Muscle layer of duodenum (tissue), 2 donors: ENCODE measurements around the gene DIPK1A.

Experiments
- H3K27ac ChIP-seq: one replicate; pipeline ENCODE4 v1.7.0; 2013; ENCODE audit warnings: mild to moderate bottlenecking, low read length
- H3K27me3 ChIP-seq: one replicate; pipeline ENCODE4 v1.7.0; 2013; ENCODE audit warnings: low read depth, mild to moderate bottlenecking, control low read depth, low read length
- H3K36me3 ChIP-seq, 2 donors: one replicate each; pipeline ENCODE4 v1.7.0; 2013; ENCODE audit warnings: low read length in 2 of 2, control low read depth in 1 of 2, mild to moderate bottlenecking in 1 of 2; ENCODE audit not compliant: insufficient read depth in 2 of 2, control insufficient read depth in 1 of 2
- H3K4me1 ChIP-seq, 2 donors: one replicate each; pipeline ENCODE4 v1.7.0; 2013; ENCODE audit warnings: low read length in 2 of 2, mild to moderate bottlenecking in 2 of 2, control low read depth in 1 of 2, moderate library complexity in 1 of 2; ENCODE audit not compliant: insufficient read depth in 2 of 2, control insufficient read depth in 1 of 2
- H3K4me3 ChIP-seq, 2 donors: one replicate each; pipeline ENCODE4 v1.7.0; 2013; ENCODE audit warnings: low read length in 2 of 2, low read depth in 1 of 2, mild to moderate bottlenecking in 1 of 2
- H3K9me3 ChIP-seq, 2 donors: one replicate each; pipeline ENCODE4 v1.7.0; 2013; ENCODE audit warnings: low read length in 2 of 2, control low read depth in 1 of 2, mild to moderate bottlenecking in 1 of 2; ENCODE audit not compliant: control insufficient read depth in 1 of 2
- donor health status: healthy.

Gene DIPK1A

DNA sequence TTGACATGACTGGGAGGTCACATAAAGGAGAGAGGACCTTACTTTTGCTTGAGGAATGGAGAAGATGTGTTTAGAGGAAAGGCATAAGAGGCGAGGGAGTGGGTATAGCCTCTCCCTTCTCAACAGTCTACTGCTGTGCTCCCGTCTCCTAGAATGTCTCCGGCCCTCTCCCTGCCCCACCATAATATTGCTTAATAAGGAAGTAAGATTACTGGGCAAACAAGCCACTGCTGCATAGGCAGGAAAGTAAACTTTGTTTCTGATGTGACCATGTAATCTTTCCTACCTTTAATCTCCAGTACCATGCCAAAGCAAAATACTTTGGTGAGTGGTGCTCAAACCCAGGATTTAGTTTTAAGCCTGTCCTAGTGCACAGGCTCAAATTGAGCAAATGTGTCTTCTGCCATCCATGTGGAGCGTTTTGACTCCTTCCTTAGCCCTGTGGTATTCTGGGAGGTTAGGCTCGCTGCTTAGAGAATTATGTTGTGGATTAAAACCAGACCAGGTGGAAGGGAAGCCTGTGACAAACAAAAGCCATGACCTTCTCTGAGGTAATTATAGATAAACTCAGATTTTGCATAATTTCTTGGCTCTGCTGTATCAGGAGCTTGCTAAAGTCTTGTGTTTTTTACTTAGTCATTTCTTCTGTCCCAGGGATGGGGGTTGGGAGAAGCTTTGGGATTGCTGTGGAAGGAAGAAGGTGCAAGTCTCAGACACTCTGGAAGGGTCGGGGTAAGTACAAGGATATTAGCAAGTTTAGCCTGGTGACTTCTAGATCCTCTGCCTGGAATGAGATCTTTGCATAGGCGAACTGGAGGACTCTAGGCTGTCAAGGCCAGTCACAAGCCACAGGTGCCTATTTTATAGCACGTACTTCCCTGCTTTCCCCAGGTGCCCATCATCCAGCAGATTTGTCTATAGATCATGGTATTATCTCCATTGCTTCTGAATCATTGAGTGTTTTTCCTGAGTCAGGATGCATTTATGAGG lies 34.5 kb upstream of the DIPK1A start:
- no peaks in the 10 kb centered on the region for H3K9me3 ChIP-seq
- H3K36me3 ChIP-seq: no peaks in the 10 kb centered on the region
- peaks cover 0 to 7% of the 10 kb centered on the region in 2 donors for H3K4me1 ChIP-seq
- H3K4me3 ChIP-seq: no peak overlapping the region
- no peak overlapping the region for H3K27ac ChIP-seq
- no peaks in the 10 kb centered on the region for H3K27me3 ChIP-seq

DNA sequence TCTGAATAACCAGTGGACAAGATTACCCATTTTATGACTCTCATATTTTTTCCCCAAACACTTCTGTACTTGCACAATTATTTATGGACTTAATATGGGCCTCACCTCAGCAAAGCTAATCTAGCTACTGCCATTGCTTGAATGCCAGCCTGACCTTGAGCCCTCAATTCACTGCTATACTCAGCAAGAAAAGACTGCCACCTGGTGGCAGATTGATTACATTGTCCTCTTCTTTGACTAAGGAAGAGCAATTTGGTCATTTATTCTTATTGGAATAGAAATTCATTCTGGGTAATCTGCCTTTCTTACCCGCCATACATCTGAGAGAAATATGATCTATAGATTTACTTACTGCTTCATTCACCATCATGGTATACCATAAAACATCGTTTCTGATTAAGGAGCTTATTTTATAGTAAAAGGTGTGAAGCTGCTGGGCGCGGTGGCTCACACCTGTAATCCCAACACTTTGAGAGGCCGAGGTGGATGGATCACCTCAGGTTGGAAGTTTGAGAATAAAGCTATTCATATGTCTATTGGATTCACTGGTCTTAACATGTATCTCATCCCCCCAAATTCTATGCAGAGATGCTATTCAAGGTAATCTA lies 32.9 kb upstream of the DIPK1A start:
- no peaks in the 10 kb centered on the region for H3K9me3 ChIP-seq
- no peak overlapping the region for H3K4me3 ChIP-seq
- no peaks in the 10 kb centered on the region for H3K27me3 ChIP-seq
- no peaks in the 10 kb centered on the region for H3K36me3 ChIP-seq
- H3K4me1 ChIP-seq: no peaks in the 10 kb centered on the region
- H3K27ac ChIP-seq: no peak overlapping the region

GRCh38 chr1:92993581-92993980 lies 32.3 kb upstream of the DIPK1A start:
- Histone ChIP-seq H3K27ac (no peak overlapping the region), H3K4me3 (no peak overlapping the region), H3K9me3 (no peaks in the 10 kb centered on the region), H3K4me1 (no peaks in the 10 kb centered on the region), H3K36me3 (no peaks in the 10 kb centered on the region), H3K27me3 (no peaks in the 10 kb centered on the region)

- no peaks in the 10 kb centered on the region for H3K36me3 ChIP-seq
- H3K27me3 ChIP-seq: no peaks in the 10 kb centered on the region
- no peak overlapping the region for H3K27ac ChIP-seq
- H3K4me3 ChIP-seq: no peak overlapping the region
- H3K4me1 ChIP-seq: no peaks in the 10 kb centered on the region
- no peaks in the 10 kb centered on the region for H3K9me3 ChIP-seq
Observed at GRCh38 chr1:92992877-92993276, 31.6 kb upstream of the DIPK1A start.

- H3K9me3 ChIP-seq: no peaks in the 10 kb centered on the region
- H3K4me1 ChIP-seq: no peaks in the 10 kb centered on the region
- no peak overlapping the region for H3K4me3 ChIP-seq
- no peaks in the 10 kb centered on the region for H3K27me3 ChIP-seq
- no peaks in the 10 kb centered on the region for H3K36me3 ChIP-seq
- H3K27ac ChIP-seq: no peak overlapping the region
Observed at GRCh38 chr1:92992054-92992453, 30.8 kb upstream of the DIPK1A start.

DNA sequence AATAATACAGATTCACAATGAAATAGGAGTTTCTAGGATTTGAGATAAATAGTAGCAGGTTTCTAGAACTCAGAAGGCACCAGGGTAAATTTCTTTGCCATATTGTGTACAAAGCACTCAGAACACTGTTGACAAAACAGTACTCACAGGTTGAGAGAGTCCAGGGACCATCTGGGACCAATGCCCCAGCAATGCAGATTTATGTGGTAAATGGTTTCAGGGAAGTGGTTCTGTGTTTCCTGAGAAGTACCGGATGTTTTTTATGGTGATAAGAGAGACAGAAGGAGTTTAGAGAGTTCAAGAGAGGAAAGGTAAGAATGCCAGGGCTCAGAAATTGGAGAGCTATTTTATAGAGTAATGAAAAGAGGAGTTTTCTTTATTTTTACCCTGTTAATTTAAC lies 29.6 kb upstream of the DIPK1A start:
- Histone ChIP-seq H3K27ac (no peak overlapping the region), H3K36me3 (no peaks in the 10 kb centered on the region)

DNA sequence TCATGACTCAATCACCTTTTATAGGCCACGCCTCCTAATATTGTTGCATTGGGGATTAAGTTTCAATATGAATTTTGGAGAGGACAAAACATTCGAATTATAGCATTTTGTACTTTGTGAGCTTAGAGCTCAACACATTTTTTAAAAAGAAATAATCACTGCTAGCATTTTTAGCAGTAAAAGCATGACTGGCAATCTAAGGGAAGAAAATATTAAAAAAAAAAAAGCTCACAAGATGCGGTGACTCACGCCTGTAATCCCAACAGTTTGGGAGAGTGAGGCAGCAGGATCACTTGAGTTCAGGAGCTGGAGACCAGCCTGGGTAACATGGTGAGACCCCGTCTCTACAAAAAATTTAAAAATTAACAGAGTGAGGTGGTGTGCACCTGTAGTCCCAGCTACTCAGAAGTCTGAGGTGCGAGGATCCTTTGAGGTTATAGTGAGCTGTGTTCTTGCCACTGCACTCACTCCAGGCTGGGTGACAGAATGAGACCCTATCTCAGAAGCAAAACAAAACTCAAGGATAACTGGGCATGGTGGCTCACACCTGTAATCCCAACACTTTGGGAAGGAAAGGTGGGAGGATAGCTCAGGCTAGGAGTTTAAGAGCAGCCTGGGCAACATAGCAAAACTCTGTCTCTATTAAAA lies 28.8 kb upstream of the DIPK1A start:
- Histone ChIP-seq H3K36me3 (no peaks in the 10 kb centered on the region), H3K27me3 (no peaks in the 10 kb centered on the region), H3K27ac (no peak overlapping the region), H3K9me3 (no peaks in the 10 kb centered on the region), H3K4me3 (no peak overlapping the region), H3K4me1 (no peaks in the 10 kb centered on the region)

More for the DNA sequence above, 29.6 kb upstream of the DIPK1A start:
- H3K9me3 ChIP-seq: no peaks in the 10 kb centered on the region
- no peaks in the 10 kb centered on the region for H3K27me3 ChIP-seq
- H3K4me1 ChIP-seq: no peaks in the 10 kb centered on the region
- H3K4me3 ChIP-seq: no peak overlapping the region

DNA sequence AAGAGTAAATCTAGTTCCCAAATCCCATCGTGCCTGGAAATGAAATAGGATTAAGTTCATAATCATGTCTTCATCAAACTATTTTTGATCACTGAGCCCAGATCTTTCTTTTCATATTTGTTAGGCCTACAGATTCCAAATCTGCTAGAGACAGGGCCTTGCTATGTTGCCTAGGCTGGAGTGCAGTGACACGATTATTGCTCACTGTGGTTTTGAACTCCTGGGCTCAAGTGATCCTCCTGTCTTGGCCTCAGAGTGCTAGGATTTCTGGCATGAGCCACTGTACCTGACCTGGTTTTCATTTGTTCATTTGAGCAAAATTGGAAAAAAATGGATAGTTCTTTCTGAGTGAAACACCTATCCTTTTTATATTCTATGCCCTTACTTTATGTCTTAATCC lies 28.0 kb upstream of the DIPK1A start:
- Histone ChIP-seq H3K9me3 (no peaks in the 10 kb centered on the region), H3K36me3 (no peaks in the 10 kb centered on the region), H3K27ac (no peak overlapping the region), H3K27me3 (no peaks in the 10 kb centered on the region), H3K4me3 (no peak overlapping the region), H3K4me1 (no peaks in the 10 kb centered on the region)

DNA sequence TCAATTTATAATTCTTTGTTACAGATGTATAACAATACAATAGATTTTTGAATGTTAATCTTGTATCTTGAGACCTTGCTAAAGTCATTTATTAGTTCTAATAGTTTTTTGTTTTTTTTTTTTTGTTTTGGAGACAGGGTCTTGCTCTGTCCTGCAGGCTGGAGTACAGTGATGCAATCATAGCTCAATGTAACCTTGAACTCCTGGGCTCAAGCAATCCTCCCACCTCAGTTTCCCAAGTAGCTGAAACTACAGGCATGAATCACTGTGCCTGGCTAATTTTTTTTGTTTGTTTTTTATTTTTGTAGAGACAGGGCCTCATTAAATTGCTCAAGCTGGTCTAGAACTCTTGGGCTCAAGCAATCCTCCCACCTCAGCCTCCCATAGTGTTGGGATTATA lies 26.2 kb upstream of the DIPK1A start:
- Histone ChIP-seq H3K4me1 (no peaks in the 10 kb centered on the region), H3K27ac (no peak overlapping the region), H3K9me3 (no peaks in the 10 kb centered on the region), H3K4me3 (no peak overlapping the region), H3K27me3 (no peaks in the 10 kb centered on the region), H3K36me3 (no peaks in the 10 kb centered on the region)

GRCh38 chr1:92985101-92985500 lies 23.8 kb upstream of the DIPK1A start:
- no peak overlapping the region for H3K27ac ChIP-seq
- no peaks in the 10 kb centered on the region for H3K4me1 ChIP-seq
- H3K36me3 ChIP-seq: no peaks in the 10 kb centered on the region
- H3K4me3 ChIP-seq: no peak overlapping the region
- no peaks in the 10 kb centered on the region for H3K9me3 ChIP-seq
- no peaks in the 10 kb centered on the region for H3K27me3 ChIP-seq
